Measurements from ENCODE around the gene ERC2.

ERC2 gene

DNA sequence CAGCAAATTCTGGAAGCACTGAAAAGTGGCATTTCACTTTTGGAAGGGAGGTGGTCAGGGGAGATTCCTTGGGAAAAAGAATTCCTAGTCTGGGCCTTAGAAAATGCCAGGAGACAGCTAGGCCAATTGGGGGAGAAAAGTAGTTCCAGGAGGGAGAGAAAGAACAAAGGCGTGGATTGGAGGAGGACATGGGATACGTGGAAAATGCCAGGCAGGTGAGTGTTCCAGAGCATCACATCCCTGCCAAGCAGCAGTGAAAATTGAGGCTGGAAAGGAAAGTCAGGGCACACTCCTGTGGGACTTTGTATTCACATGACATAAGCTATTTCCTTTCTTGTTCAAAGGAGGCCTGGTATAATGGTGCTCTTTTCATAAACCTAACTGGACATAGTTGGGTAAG lies 846.6 kb downstream of the ERC2 start:
- intact Hi-C loops (cut with DNase I), result no loop called here
- DNase-seq, result no peak

DNA sequence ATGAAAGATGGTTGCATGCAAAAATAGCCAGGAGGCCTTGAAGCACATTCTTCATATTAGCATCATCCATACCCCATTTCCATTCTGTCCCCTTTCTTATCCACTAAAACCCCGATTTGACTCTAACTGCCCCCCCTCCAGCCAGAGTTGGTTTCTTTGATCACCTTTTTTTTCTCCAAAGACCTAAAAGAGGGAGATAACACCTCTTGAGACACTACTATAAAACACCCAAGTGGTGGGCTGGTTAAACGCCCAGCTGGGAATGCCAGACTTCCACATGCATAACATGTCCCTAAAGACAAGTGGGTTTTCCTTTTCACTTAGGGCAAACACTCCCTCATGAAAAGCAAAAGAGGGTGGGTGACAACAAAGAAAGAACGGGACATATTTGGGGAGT lies 847.2 kb downstream of the ERC2 start:
- intact Hi-C loops (cut with DNase I), result no loop called here
- no peak for DNase-seq

DNA sequence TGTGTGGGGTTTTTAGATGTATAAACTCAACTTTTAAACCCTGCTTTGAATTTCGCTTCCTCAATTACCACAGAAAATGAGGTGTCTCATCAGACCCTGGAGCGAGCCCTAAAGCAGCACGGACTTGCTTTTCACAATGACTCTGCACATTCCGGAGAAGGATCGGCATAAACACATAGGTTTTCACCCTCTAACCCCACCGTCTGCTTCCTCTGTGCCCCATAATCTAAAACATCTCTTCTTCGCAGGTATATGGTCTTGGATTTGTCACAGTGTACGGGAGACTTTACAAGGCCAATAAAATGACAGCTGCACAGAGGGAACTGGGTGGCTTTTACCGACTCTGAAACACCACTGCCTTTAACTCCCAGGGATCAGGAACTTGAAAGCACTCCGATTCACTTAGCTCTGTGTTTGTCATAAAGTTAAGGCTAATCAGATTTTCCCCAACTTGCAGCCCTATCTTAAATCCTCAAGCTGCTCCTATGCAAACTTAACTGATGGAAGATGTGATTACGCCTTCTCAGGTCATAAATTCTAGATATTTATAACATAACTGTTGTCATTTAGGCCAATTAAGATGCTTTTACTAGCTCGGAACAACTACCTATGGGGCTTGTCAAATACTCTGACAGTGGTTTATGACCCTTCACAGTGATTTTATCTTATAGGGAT lies 847.8 kb downstream of the ERC2 start:
- DNase-seq, result no peak
- intact Hi-C loops (cut with DNase I), result no loop called here

DNA sequence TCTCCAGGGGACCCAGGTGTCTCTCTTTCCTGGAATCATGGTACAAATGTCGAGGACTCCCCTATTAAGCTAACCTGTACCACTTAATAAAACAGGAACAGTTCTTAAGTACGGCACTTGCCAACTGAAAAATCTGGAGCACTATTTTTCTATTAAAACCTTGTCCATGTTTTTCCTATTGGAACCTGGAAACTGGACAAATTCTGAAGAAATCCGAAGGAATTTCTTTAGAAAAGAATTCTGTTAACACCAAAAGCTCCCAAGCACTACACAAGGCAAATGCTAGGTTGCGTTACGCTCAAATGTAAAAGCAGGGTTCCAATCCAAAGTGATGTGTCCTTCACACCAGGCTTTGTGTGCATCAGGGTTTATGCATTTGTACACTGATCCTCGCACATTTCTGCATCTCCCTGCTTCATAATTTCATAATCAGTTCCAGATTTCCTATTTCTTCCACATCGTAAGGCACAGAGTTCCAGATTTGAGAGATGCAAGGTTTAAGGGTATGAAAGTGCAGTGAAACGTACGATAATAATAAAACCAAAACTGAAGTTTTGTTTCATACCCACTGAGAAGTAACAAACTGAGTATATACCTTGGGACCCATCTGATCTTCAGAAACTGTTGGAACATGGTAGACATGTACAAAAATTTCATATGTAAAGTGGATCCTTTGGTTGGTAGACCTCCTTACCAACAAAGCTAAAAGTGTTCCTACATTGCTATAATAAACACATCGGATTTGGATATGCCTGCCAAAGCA lies 849.0 kb downstream of the ERC2 start:
- DNase-seq, result no peak
- intact Hi-C loops (cut with DNase I), result no loop called here

DNA sequence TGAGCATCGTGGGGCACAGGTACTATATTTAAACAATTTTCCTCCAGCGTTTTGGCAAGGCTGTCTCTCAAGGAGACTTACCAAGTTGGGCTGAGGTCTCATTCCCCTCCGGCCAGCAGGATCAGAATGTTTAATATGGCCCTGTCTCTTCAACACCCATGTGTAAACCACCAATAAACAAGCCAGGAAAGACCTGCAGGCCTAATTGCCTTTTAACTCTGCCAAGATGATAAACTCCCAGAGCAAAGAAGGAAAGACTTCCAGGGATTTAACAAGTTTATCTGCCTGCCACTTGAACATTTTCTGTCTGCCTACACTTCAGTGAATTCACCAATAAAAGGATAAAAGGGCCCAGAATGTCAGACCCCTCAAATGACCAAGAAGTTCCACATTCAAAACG lies 850.9 kb downstream of the ERC2 start:
- intact Hi-C loops (cut with DNase I), result no loop called here
- DNase-seq, result no peak

DNA sequence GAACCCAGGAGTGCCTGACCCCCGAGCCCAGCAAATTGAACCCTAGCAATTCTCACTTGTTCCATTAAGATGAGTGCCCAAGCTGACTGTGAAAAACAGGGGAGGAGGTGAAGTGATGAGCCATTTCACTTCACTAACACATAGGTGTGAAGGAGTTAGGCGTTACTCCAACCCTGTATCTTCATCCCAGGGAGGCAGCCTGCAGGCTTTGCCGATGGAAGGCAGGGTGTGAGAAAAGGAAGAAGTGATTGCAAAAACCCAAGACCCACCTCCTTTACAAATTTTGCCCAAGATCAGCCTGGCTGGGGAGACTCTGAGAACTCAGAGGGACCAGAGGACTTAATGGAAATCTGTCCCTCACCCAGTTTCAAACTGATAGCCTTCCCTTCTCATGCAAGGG lies 851.5 kb downstream of the ERC2 start:
- intact Hi-C loops (cut with DNase I), result no loop called here
- no peak for DNase-seq

DNA sequence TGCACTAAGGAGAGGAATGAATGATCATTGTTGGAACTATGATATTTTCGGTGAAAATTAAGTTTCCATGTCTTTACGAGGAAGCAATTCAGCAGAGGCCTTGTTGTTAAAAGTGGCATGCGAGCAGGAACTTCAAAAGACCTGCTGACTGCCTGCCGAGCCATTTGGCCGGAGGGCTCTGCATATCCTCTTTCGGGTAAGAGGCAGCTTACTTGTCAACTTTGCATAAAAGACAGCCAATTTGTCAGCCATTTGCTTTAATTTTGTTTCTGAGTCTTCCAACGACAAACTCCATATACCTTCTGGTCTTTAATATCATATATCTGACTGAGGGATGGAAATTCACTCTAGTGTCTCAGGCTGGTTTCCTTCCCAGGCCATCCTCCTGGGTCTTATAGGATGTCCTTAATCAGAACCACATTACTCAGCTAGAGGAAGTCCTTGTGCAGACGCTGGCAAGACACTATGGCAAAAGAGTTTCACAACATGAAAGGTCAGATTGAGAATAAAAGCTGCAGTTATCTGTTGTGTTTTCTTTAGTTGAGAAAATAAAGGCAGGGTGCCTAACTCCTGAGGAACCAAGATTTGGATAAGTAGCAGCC lies 852.5 kb downstream of the ERC2 start:
- intact Hi-C loops (cut with DNase I), result no loop called here
- peak in 6 of 42 donors; percentile 9 to 36 (median 30) for DNase-seq

DNA sequence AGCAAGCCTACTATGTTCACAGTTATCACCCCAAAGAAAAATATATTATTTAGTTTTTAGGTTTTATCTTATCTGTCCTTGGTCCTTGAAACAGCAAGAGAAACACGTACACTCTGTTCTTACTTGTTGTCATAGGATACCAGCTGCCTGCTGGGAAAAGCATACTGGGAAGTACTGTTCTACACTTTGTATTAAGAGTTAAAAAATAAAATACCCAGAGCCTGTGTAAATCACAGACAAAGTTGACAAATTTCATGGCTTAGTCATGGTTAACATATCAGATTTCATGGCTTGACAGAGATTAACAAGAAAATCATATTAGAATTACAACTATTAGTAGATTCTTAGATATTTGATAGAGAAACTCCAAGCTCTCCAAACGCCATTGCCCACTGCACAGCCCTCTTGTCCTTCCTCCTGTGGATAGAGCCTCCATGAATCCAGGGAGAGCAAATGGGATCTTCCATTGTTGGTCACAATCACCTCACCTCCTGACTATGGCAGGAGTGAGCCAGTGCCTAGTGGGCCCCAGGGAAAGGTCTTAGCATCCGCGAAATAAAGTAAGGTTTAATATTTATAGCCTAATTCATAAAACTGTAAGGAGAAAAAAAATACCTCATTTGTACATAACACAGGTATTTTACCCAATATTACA lies 853.1 kb downstream of the ERC2 start:
- intact Hi-C loops (cut with DNase I), result no loop called here

DNA sequence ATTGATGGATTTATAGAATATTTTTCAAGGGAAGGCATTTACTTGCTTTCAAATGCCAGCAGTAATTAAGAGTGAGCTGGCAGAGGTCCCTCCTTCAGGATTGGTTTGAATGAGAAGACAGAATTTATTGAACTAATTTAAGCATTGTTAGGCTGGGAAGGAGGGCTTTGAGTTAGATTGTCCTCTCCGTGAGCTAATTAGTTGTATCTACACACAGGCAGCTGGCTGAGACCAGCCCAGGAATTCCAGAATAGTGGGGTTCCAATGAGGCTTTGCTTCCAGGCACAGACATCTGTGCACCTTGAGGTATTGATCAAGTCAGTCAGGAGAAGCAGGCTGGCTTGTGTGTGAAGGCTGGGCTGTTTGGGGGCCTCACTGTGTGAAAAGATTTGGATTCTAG lies 857.1 kb downstream of the ERC2 start:
- DNase-seq, result no peak
- intact Hi-C loops (cut with DNase I), result no loop called here

More for the DNA sequence above, 853.1 kb downstream of the ERC2 start:
- no peak for DNase-seq

DNA sequence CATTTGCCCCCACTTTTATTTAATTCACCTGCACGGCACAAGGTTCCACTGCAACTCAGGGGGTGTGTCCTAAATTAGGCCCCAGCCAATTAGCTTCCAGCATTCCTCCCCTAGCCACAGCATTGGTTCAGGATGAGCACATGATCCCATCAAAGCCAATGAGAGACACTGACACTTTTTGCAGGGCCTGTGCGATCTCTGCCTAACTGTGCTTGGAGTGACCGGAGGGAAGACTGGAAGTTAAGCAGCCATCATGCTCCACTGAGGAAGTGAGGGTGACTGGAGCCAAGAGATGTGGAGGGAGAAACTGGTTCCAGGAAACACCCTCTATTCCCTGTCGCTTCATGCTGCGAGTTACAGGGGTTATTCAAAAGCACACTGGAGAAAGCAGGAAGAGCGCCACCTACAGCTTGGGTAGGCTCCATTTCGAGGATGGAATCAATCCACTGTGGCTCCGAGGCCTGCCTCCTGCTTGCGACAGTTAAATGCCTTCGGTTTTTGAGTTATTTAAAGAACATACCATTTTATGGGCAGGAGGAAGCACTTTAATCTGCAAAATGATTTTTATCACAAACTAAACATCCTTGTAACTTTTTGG lies 858.9 kb downstream of the ERC2 start:
- intact Hi-C loops (cut with DNase I), result no loop called here
- DNase-seq, result no peak

DNA sequence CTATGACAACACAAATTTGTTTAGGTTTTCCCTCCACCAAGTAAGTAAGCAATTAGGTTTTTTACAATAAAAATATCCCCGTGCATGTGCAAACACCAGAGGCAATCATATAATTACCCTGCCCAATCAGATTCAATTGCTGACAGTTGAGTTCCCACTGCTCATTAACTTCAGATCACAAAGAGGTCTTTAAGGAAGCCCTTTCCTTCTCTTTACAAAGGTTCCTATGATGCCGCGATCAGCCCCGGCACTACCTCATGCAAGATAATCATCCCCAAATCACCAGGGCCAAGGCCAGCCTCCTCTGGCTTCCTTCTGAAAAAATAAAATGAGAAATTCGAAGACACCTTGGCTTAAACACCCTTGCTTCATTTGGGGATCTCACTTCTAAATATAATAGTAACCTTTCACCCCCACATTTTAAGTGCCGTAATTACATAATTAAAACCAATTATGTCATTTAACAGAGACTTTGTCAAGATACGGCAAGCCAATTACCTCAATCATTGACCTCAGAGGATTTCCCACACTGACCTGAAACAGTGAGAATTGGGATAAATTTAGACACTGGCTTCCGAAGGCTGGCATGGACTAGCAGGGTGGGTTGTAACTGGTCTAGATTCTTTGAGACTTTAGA lies 859.8 kb downstream of the ERC2 start:
- intact Hi-C loops (cut with DNase I), result no loop called here
- DNase-seq, result no peak

DNA sequence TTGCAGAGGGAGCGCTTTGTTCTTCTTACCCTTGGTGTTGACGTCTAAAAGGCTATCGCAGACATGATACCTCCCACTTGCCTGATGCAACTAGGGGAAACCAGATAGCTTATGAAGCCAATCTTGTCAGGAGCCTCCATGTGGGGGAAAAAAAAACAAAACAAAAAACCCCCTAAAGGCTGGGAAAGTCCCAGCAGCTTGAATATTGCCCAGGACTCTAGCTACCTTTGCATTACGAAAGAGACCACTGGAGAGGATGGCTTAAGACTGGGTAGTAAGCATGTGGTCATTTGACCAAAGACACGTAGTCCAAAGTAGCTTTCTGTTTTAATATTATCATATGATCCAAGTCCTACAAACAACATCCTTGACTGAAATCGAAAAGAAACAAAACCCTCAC lies 860.4 kb downstream of the ERC2 start:
- intact Hi-C loops (cut with DNase I), result no loop called here
- no peak for DNase-seq

DNA sequence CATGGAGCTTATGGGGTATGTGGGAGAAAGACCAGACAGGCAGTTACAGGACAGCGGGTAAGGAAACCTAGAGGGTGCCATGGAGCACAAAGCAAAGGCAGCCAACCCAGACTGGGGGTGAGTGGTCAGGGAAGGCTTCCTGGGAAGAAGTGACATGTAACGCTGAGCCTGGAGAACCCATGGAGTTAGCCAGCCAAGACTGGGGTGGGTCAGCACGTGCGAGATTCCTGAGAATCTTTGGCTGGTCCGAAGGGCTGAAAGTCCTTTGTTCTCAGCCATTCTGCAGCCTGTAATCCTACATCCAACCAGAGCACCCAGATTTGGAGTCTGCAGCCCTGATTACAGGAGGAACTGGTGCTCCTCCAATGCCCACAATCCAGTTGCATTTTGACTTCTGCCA lies 861.1 kb downstream of the ERC2 start:
- intact Hi-C loops (cut with DNase I), result no loop called here
- no peak for DNase-seq

DNA sequence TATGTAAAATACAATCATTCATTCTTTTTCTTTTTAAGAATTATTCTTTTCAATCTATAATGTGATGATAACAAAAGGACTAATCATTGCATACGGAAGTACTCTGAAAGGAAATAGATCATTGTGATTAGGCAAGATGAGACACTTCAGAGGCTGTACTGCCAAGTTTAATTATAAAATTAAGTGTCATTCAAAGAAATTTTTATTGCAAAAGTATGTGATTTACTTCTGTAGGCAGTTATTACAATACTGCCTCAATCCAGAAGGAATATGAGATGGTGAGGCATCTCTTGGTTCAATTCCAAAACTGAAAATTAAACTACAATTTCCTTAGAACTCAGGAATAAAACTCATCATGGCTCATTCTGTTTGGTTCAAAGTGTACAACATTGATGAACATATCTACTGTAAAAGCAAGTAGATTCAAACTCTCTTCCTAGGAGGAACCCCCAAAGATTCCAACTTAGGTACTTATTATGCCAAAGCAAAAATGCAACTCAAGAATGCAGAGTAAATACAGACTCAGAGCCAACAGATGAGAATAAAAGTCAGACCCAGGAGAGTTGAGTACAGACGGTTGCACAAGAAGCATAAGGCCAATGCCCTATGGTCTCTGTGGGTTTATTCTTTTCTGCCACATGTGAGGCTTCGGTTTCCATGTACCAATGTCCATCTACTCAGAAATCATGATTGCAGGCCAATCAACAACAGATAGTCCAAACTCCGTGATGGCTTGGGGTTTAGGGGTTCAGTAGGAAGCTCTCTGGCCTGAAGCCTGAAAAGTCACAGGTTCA lies 862.6 kb downstream of the ERC2 start:
- DNase-seq, result no peak
- intact Hi-C loops (cut with DNase I), result no loop called here

DNA sequence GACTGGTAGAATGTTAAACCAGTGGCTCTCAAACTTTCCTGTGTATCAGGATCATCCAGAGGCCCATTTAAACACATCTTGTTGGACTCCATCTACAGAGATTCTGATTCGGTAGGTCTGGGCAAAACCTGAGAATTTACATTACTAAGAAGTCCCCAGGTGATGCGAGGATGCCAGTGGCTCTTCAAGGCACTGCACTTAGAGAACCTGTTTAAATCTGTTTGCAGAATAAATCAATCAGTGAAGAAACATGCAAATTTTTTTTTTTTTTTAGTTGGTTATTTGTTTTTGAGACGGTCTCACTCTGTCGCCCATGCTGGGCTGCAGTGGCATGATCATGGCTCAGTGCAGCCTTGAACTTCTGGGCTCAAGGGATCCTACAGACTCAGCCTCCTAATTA lies 863.4 kb downstream of the ERC2 start:
- intact Hi-C loops (cut with DNase I), result no loop called here
- no peak for DNase-seq

DNA sequence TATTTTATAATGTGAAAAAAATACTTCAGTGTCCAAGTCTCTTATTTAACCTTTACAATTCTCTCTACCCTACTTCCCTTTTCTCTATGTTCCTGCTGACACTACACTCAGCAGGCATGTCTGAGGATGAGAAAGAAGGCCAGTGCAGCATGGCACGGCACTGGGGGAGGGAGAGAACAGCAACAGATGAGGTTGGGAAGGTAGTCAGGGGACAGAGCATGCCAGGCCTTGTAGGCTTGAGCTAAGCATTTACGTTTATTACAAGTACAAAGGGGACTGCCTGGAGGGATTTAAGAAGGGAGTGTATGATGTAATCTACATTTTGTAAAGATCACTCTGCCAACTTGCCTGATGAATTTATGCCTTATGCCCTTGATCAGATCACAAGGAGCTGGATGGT lies 863.9 kb downstream of the ERC2 start:
- DNase-seq, result no peak
- intact Hi-C loops (cut with DNase I), result no loop called here

DNA sequence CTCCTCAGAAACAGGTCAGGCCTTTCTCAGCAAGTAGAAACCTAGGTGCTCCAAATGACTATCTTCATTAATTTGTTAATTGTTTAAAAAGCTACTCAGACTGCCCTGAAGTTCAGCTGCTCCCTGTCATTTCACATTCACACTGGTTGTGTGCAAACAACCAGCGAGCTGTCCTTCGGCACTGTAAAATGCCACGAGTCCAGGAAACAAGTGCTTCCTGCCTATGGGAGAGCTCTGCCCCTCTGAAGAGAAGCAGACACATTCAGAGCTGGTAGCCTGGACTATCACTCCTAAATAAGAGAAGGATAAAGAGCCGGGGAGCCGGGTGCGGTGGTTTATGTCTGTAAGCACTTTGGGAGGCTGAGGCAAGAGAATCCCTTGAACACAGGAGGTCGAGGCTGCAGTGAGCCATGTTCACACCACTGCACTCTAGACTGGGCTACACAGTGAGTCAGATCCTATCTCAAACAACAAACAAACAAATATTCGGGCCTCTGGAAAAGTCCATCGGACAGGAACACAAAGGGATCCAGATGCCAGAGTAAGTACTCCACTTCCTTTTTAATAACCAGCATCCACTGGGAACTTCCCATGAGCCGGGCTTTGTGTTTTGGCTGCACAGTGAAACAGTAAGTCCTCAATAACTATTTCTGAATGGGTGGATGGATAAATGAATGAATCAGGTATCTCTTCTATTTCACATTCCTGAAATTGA lies 866.7 kb downstream of the ERC2 start:
- peak in 2 of 42 donors; percentile 6 to 24 for DNase-seq
- intact Hi-C loops (cut with DNase I), result no loop called here

DNA sequence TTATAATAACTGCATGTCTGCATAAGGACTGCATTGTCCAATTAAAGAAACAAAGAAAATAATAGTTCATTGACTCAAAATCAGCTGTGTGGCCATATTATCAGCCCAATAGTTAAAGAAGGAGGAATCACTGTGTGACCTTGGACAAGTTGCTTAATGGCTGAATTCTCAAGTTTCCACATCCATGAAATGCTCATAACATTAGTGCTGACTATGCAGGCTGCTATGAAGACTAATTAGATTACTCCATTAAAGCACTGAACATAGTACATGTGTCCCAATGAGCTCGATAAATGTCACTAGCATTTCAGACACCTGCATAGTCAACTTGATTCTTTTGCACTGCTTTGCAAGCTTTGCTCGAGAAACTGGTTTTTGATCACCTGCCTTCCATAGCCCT lies 870.0 kb downstream of the ERC2 start:
- no peak for DNase-seq
- intact Hi-C loops (cut with DNase I), result no loop called here

Measured in head of caudate nucleus (tissue), 42 donors.